ENCODE data around the gene FARS2.

DNA sequence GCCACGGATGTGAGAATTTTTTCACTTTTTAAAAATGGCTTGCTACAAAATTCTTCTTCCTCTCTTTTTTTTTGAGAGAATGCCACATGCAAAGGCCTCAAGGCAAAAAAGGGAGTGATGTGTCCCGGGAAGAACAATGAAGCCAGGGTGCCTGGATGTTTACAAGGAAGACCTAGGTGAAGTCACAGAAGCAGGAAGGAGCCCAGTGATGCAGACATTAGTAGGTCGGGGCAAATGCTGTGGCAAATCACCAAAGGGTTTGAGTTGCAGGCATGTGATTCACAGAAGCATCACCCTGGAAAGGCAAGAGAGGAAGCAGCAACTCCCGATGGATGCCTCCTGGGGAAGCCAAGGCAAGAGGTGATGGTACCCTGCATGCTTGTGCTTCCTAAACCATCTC, 46.8 kb downstream of the FARS2 start:
- TF ChIP-seq CTCF (IDR thresholded peaks at IDR 0.05 in 8 of 11, conservative IDR thresholded peaks at IDR 0.05 in 3 of 11) (no peak), POLR2AphosphoS5 (IDR thresholded peaks at IDR 0.05) (no peak), POLR2A (IDR thresholded peaks at IDR 0.05) (no peak)

All from spleen (tissue), 7 donors.